SK-N-SH (cell line): ENCODE measurements around the gene HS3ST3A1.

Source experiments
- EP300 ChIP-seq, 2 experiments: IDR thresholded peaks; 2 replicates each; pipeline versions ENCODE4 v1.4.0 to v1.6.1; 2012; ENCODE audit warnings: borderline replicate concordance in 1 of 2, low read depth in 1 of 2, low read length in 1 of 2
- FOXJ3 ChIP-seq: sonication (generic); formaldehyde crosslinking; IDR thresholded peaks from 2 replicates; pipeline ENCODE4 v1.5.1; 2020; ENCODE audit warnings: mild to moderate bottlenecking, missing genetic modification reagents
- GABPA ChIP-seq: IDR thresholded peaks from 2 replicates; pipeline ENCODE4 v1.4.0; 2012; ENCODE audit warnings: low read depth, mild to moderate bottlenecking
- NRF1 ChIP-seq: IDR thresholded peaks from 2 replicates; pipeline ENCODE4 v1.6.1; 2012; ENCODE audit warnings: low read depth, mild to moderate bottlenecking, low read length
- POLR2AphosphoS5 ChIP-seq: IDR thresholded peaks from 2 replicates; pipeline ENCODE4 v1.6.1; 2012; ENCODE audit warnings: low read depth, low read length
- TEAD4 ChIP-seq: IDR thresholded peaks from 2 replicates; pipeline ENCODE4 v1.4.0; 2012; ENCODE audit warnings: mild to moderate bottlenecking, borderline replicate concordance; ENCODE audit not compliant: insufficient read depth
- TF ChIP-seq, protein P1 (sequence below): fragments of 200-600 bp; sonication (generic); IDR thresholded peaks from 2 replicates; pipeline ENCODE4 v1.6.1; 2017; ENCODE audit warnings: antibody characterized with exemption, mild to moderate bottlenecking, moderate library complexity
- TF ChIP-seq, protein P2 (sequence below): IDR thresholded peaks from 2 replicates; pipeline ENCODE4 v1.4.0; 2012; ENCODE audit warnings: low read depth, borderline replicate concordance

DNA sequence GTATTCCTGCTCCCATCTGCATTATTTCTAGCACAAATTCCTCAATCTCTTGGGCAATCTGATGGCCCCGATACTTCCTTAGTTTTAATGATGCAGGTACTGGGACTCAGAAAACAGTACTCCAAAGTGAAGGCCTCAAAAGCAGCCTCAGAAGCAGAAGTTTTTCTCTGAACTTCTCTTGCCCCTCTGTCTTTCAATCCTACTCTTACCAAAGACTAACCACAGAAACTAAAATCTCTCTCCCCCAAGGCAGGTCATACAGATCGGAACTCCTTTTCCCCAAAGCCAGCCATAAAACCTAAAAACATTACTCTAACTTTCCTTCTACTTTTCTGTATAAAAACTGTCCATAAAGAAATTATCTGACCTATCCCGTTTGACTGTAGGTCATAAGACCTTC lies 103.5 kb downstream of the HS3ST3A1 start:
- TF ChIP-seq, protein P1, sequence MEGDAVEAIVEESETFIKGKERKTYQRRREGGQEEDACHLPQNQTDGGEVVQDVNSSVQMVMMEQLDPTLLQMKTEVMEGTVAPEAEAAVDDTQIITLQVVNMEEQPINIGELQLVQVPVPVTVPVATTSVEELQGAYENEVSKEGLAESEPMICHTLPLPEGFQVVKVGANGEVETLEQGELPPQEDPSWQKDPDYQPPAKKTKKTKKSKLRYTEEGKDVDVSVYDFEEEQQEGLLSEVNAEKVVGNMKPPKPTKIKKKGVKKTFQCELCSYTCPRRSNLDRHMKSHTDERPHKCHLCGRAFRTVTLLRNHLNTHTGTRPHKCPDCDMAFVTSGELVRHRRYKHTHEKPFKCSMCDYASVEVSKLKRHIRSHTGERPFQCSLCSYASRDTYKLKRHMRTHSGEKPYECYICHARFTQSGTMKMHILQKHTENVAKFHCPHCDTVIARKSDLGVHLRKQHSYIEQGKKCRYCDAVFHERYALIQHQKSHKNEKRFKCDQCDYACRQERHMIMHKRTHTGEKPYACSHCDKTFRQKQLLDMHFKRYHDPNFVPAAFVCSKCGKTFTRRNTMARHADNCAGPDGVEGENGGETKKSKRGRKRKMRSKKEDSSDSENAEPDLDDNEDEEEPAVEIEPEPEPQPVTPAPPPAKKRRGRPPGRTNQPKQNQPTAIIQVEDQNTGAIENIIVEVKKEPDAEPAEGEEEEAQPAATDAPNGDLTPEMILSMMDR: no peak
- no peak for TF ChIP-seq GABPA
- no peak for TF ChIP-seq TEAD4
- no peak for TF ChIP-seq FOXJ3 (CRISPR knock-in tag)
- TF ChIP-seq NRF1: no peak
- TF ChIP-seq POLR2AphosphoS5: no peak
- TF ChIP-seq EP300 (IDR thresholded peaks at IDR 0.05; ENCODE audit: borderline replicate concordance in 1 of 2, low read depth in 1 of 2, low read length in 1 of 2): no peak
- TF ChIP-seq, protein P2, sequence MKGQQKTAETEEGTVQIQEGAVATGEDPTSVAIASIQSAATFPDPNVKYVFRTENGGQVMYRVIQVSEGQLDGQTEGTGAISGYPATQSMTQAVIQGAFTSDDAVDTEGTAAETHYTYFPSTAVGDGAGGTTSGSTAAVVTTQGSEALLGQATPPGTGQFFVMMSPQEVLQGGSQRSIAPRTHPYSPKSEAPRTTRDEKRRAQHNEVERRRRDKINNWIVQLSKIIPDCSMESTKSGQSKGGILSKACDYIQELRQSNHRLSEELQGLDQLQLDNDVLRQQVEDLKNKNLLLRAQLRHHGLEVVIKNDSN: no peak
